Measurements from ENCODE around the gene ARL8A.
"Not testable (repeated sequence)": the region's sequence is repeated elsewhere in the genome, so short reads cannot be mapped to it uniquely, and the experiment has no call there.

Gene ARL8A

GRCh38 chr1:202173993-202174392 lies 29.5 kb upstream of the ARL8A start:
- no peak for DNase-seq (ENCODE audit: low spot score)

- no peak for DNase-seq (ENCODE audit: low spot score)
Measured at GRCh38 chr1:202172015-202172355, 27.4 kb upstream of the ARL8A start.

GRCh38 chr1:202171292-202172014 lies 26.9 kb upstream of the ARL8A start:
- no peak for DNase-seq (ENCODE audit: low spot score)

GRCh38 chr1:202170726-202171125 lies 26.2 kb upstream of the ARL8A start:
- no peak for DNase-seq (ENCODE audit: low spot score)

- no peak for DNase-seq (ENCODE audit: low spot score)
Measured at GRCh38 chr1:202168861-202169260, 24.3 kb upstream of the ARL8A start.

GRCh38 chr1:202167708-202168415 lies 23.3 kb upstream of the ARL8A start:
- DNase-seq (ENCODE audit: low spot score), result no peak

- DNase-seq (ENCODE audit: low spot score), result not testable (repeated sequence)
Measured at GRCh38 chr1:202167054-202167453, 22.5 kb upstream of the ARL8A start.

GRCh38 chr1:202165942-202166843 lies 21.7 kb upstream of the ARL8A start:
- no peak for DNase-seq (ENCODE audit: low spot score)

- DNase-seq (ENCODE audit: low spot score), result no peak
Measured at GRCh38 chr1:202165267-202165941, 20.9 kb upstream of the ARL8A start.

- DNase-seq (ENCODE audit: low spot score), result no peak
Measured at GRCh38 chr1:202164271-202165037, 19.9 kb upstream of the ARL8A start.

GRCh38 chr1:202163281-202164270 lies 19.0 kb upstream of the ARL8A start:
- DNase-seq (ENCODE audit: low spot score), result no peak

- no peak for DNase-seq (ENCODE audit: low spot score)
Measured at GRCh38 chr1:202162418-202163280, 18.1 kb upstream of the ARL8A start.

- no peak for DNase-seq (ENCODE audit: low spot score)
Measured at GRCh38 chr1:202162047-202162417, 17.5 kb upstream of the ARL8A start.

GRCh38 chr1:202161151-202162046 lies 16.9 kb upstream of the ARL8A start:
- DNase-seq (ENCODE audit: low spot score), result no peak

GRCh38 chr1:202160377-202160940 lies 15.9 kb upstream of the ARL8A start, which contains the start of gene PTPN7:
Gene PTPN7, minus strand, starts transcription at chr1:202160602. Its CDS starts 1,200 bp downstream, at chr1:202159402.
- DNase-seq (ENCODE audit: low spot score), result peak; percentile 83

- peak; percentile 55 for DNase-seq (ENCODE audit: low spot score)
Measured at GRCh38 chr1:202159534-202160371, 15.2 kb upstream of the ARL8A start.

Data from RKO (cell line).